Activated CD8-positive, alpha-beta memory T cell treated with anti-CD3 and anti-CD28 coated beads for 4 hours (primary cell): ENCODE measurements around the gene RHBG.

Experiments used
- DNase-seq, 2 donors: peaks; one replicate each; pipeline ENCODE4 v3.0.0-alpha.2; 2020; ENCODE audit warnings: low read depth in 2 of 2

Gene RHBG

DNA sequence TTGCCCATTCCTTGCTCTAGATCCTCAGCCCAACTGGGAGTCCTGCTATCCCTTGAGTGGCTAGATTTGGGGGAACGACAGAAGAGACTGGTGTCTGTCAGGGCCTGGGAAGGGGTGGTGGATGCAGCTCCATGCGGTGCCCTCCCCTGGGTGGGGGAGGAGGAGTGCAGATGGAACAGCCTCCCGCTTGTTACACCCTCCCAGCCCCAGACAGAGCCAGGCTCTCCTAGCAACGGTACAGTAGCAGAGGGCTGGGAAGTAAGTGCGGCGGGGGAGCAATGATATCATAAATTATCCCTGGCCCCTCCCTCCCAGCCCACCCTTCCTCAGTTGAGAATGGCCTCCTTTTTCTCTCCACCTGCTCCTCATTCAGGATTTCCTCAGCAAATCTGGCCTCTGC is 37.2 kb downstream of the RHBG start:
- no peak for DNase-seq

DNA sequence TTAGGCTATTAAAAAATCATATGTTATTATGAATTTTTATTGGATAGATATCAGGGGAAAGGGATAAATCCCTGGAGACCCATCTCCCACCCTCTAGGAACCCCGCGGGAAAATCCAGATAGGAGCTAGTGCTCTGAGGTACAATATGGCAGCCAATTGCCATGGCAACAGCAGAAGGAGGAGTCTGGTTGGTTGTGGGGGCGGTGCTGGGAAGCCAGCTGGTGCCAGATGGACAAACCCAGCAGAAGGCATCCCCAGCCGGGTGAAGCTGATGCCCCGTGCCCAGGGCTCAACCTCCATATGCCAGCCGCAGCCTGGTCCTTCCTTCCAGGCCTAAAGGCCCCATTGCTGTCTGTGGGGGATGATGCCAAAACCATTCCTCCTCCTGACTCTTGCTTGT is 38.3 kb downstream of the RHBG start:
- DNase-seq = no peak

DNA sequence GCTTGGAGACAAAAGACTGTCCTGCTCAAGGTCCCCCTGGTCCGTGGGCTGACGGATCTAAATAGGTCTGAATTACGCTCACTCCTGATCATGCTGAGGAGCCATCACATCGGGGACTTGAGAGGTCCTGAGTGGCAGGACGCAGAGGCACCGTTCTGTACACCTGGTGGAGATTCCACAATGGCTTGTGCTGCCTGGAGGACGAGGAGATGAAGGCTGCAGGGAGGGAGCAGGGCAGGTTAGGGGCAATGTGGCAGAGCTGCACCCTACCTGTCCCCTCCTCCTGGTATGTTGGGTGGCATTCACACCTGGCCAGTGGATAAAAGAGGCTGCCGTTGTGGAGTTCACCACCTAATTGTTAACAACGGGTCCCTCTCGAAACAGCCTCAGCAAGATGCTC is 38.7 kb downstream of the RHBG start:
- DNase-seq = no peak

DNA sequence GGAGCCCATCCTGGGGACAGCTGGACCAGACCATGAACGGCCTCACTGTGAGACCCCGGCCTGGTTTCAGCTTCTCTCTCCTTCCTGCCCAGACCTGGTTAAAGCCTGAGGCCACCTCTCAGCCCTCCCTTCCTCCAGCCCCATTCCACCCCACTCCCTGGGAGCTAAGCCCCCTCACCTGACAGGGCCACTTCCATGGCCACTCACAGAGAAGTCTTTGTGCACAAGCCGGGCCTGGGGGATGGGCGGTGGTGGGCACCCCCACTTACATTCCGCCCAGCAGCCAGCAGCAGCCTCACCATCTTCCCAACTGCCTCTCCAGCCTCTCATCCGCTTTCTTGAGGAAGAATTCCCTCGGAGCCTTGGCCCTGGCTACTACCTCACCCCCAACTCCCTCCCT is 40.4 kb downstream of the RHBG start:
- no peak for DNase-seq

DNA sequence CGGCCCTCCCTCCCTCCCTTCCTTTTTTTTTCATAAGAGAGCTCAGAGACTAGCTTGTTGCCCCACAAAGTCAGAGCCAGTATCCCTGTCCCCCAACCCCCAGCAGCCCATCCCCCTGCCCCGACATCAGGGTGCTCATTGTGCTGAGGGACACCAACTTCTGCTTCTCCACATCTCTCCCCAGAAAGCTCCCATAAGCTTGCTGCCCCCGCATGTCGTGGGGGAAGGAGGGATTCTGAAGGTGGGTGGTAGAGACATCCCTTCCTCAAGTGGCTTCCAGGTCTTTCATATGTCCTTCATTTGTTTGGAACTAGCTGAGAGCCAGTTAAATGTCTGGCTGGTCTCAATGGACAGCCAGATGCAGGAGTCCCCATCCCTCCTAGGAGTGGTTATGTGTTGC is 41.2 kb downstream of the RHBG start:
- DNase-seq = no peak

DNA sequence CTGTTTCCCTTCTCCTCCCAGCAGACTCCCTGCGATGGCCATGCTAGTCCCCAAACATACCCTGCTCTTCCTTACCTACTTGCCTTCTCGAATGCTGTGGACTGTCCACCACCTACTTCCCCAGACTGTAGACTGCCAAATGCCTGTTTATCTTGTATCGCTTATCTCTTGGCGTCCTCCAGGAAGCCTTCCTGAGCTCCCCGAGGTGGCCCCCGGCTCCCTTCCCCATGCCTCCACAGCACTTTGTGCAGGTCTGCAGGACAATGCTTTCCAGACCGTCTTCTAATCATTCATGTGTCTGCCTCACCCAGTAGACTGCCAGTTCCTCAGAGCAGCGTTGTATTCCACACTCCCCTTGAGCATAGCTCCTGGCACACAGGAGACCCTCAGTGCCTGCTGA is 41.7 kb downstream of the RHBG start:
- no peak for DNase-seq

DNA sequence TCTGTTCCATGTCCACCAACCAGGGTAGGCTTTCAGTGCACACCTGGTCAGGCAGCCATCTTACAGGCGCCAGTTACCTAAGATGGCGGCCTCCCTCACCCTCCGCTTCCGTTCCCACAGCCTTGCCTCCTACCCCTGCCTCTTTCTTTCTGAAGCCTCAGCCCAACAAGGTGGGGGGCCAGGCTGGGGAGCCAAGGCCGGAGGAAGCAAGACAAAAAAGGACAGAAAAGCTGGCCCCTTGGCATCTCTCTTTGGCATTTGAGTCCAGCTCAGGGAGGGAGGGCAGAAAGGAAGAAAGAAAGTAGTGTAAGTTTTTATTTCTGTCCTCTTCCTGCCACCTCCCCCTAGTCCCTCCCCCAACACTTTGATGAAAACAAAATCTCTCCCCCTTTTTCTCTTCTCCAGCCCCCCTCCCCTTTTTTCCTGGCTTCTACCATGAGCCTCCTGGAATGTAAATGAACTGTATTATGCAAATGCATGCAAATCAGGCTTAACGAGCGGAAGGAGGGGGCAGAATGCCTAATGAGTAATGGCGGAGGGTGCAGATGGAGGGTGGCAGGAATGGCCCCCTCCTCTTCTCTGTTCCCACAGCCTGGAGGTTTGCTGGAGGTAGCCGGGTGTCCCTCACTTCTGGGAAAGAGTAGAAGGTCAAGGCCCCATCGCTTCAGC is 43.8 kb downstream of the RHBG start:
- no peak for DNase-seq

DNA sequence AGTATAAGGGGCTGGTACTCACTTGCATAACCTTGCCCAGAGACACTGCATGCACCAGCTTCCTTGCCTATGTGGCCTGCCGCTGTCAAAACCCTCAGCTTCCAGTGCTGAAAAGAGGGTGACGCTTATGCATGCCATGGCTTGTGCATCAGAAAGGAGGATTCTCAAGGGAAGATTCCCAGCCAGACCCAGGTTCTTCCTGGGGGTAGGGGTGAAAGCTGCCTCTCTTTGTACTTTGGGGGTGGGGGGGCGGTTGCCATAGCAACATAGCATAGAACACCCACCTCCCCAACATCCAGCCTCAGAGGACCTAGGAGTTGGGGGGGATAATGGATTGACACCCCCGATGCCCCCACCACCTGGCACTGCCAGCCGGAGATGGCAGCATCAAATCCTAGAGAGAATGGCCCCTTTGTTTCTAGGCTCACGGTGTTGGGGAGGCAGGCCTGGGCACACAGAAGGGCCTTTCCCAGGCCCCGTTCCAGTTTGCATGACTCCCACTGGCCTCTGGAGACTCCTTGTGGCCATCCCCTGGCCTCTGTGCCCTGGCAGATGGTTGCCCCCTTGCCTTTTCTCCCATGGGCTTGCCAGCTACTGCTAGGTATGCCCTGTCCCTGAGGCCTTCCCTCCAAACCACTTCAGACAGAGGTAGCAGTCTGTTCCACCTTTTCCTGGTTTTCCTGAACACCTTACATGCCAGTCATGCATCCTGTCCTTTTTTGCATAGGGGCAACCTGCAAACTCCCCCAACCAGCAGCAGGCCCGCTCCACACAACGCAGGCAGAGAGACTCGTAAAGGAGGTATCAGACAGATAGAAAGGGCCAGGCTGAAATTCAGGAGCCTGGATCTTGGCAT is 44.6 kb downstream of the RHBG start:
- no peak for DNase-seq

DNA sequence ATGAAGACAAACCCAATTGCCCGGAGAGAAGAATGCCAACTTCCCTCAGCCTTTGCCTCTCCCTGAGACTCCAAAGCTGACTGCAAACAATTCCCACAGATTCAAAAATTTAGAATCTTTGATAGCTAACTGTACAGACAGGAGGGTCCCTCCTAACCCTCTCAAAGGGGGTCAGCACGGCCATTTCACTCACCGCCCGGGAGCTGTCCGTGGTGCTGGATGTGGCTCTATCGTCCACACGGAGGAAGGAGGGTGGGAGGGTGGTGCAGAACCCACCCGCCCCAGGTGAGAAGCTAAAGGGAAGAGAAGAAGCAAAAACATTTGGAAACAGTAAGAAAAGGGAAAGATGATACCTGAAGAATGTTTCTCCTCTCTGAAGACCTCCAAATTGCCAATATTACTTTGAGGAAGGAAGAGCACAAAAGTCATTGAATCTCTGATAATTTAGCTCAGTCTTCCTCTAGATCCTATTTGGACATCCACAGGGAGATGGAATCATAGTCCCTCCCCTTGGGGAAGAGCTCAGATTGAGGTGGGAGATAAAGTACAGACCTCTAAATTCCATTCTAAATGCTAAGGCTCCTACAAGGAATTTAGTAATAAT is 45.6 kb downstream of the RHBG start:
- DNase-seq = no peak

DNA sequence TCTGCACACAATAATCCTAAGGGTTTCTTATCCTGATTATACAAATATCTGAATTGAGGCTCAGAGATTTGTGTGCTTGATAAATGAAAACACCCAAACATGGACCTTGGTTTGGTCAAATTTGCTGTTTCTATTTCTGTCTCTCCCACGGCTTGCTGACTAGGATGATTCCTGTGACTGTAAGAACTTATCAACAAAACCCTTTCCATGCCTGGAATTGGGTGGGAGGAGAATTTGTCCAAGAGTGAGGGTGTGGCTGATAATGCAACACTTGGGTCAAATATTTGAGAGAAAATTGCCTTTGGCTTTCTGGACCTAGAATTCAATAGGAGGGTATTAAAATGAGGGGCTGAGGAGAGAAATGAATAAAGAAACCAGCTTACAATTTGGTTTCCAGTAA is 48.0 kb downstream of the RHBG start:
- DNase-seq = no peak

DNA sequence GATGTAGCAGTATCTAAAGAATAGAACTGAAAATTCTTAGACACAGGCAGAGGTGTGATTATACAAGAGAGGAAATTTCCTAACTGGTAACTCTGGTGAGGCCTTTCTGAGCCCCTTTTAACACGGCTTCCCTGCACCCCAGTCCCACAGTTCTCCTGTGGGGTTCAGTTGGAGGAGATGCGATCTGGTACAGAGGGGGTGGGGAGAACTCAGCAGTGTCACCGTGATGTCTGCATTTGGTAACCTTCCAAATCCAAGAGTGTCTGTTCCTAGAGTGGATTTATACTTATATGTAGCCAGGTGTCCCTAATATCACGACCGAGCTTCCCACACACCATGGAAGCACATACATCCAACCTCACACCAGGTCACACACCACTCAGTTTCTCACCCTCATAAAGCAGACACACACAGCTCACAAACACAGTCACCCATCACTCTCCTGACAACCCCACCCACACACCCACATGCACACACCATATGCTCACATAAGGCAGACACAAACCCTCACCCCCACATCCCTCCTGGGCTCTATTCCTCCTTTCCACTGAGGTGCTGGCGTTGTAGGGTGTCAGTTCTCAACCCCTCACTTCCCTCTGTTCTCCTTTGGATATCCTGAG is 48.5 kb downstream of the RHBG start:
- no peak for DNase-seq

DNA sequence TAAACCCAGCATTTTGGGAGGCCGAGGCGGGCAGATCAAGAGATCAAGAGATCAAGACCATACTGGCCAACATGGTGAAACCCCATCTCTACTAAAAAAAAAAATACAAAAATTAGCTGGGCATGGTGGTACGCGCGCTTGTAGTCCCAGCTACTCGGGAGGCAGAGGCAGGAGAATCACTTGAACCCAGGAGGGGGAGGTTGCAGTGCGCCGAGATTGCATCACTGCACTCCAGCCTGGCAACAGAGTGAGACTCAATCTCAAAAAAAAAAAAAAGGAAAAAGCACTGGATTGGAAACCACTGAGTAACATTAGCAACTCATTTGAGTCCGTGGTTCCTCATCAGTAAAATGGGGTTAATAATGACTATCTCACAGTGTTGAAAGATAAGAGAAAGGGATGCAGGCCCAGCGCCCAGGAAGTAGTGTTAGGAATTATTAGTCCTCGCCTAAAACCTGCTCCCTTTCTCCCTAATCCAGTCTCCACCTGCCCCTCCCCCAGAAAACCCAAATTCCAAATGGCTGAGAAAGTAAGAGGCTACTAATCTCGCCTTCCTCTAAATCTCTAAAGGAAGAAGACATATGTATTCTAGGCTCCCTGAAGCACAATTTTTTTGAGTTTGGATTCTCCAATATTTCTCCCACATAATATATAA is 49.5 kb downstream of the RHBG start:
- no peak for DNase-seq

DNA sequence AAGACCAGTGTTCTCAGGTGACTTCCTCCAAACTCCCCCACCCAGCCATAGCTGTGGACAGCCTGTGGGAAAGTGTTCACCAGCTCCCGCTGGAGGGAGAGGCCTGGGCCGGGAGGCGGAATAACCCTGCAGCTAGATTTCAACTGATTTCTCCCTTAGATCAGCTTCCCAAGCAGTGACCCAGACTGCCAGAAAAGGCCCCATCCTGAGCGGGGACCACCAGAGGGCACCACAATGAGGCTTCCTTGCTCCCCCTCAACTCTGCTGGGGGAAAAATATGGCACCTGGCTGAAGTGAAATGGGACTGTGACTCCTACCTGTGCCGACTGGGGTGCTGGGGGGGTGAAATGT is 50.8 kb downstream of the RHBG start:
- DNase-seq = peak; percentile 26 to 32

DNA sequence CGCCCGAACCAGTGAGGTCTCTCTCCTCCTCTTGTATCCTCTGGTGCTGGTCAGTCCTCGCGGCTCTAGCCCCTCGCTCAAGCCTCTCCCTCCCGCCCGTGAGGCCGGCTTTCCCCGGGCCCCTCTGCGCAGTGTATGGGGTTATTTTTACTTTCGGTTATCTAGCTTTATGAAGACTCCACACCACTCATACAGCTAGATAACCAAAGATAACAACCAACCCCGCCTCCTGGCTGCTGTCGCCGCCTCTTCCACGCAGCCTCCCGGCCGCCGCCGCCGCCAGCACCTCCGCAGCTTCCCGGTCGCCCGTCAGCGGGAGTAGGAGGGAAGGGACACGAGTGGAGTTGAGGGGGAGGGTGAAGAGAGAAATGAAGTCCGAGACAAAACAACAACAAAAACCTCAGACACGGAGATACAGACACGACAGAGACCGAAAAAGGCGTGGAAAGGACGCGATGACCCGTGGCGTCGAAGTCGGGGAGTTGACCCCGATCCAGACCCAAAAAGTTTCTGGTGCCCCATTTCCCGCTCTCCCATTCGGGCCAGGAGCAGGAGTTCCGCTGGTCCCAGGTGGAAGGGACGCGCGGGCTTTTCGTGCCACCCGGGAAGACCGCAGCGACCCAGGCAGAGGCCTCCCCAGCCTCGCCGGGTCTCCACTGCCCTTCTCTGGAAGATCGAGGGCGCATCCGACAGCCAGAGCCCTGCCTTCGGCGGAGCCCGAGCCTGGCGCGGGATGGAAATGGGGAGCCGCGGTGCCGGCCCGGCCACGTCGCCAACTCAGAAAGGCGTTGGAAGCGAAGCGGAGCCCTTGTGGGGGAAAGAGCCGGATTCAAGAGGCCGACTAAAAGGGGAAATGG is 51.4 kb downstream of the RHBG start:
- DNase-seq = peak in 1 of 2 donors; percentile 14

DNA sequence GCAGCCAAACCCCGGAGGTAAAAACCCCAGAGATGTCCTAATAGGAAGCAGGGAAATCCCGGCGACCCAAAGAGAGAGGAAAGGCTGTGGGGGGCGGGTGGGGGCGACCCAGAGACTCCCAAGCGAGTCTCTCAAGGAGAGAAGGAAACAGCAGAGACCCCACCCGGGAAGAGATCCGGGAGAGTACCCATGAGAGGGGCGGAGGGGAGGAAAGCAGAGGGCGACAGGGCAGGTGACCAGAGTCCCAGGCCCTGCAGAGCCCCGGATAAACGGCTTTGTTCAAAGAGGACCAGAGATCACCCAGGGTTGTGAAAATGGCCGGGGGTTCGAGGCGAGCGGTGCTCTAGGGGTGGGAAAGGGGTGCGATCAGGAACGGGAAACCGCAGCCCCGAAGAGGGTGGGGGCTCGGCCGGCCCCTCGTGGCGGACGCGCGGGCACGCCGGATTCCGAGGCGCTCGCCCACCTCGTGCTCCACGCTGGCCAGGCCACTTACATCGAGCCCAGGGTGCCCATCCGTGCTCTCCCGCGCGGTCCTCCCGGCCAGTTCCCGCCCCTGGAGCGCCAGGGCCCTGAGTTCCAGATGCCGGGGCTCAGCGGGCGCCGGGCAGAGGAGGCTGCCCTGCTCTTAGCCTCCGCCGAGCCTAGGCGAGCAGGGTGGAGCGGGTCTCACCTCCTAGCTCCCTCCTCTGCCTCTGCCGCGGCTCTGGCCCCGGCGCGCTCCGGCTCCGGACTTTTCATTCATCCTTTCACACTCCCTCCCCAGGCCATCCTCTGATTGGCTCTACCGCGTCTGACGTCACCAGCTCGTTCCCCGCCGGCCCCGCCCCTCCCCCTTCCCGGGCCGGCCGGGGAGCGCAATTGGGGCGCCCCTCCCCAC is 52.3 kb downstream of the RHBG start:
- DNase-seq = peak; percentile 32 to 45

DNA sequence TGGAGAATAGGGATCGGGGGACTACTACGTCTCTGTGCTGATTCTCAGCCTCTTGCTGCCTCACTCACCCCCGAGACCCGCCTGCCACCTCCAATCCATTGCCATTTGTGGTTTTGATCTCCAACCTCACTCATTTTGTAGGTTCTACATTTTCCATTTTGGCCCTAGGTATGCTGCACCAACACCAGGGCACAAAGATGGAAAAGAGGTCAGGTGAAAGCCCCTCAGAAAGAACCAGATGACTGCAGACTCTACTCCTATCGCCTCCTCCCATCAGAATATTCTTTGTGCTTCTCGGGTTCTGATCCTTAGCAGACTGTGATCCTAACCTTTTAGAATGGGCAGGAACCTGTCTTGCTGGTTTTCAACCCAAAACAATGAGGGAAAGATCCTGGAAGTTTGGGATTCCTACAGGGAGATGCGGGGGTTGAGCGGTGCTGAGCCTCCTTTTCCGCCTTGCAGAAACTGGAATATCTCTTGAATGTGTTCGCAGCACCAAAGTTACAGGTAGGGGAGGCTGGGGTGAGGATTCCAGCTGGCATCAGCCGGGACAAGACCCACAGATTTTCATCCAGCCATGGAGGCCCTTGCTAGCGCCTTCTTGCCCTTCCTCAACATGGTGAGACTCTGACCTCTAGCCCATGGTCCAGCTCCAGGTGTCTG is 53.1 kb downstream of the RHBG start:
- DNase-seq = no peak

DNA sequence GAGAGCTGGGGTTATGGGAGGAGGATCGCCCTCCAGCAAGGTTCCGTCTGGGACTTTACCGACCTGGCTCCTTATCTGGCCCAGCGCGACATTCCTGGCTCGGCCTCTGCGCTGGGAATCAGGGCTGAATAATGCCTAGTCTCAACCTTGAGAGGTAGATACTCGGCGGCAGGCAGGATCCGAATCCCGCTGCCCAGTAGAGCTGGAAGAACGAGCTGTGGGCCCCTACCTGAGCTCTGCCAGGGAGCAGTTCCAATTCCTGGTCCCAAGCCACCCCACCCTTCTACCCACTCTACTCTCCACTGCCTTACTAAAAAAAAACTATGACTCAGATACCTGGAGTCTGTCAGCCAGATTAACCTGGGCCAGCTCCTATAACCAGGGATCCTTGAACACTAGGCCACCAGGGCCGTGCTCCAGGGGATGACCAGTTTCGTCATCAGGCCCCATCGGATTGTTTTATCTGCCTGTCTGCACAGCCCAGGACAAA is 53.6 kb downstream of the RHBG start:
- DNase-seq = no peak

DNA sequence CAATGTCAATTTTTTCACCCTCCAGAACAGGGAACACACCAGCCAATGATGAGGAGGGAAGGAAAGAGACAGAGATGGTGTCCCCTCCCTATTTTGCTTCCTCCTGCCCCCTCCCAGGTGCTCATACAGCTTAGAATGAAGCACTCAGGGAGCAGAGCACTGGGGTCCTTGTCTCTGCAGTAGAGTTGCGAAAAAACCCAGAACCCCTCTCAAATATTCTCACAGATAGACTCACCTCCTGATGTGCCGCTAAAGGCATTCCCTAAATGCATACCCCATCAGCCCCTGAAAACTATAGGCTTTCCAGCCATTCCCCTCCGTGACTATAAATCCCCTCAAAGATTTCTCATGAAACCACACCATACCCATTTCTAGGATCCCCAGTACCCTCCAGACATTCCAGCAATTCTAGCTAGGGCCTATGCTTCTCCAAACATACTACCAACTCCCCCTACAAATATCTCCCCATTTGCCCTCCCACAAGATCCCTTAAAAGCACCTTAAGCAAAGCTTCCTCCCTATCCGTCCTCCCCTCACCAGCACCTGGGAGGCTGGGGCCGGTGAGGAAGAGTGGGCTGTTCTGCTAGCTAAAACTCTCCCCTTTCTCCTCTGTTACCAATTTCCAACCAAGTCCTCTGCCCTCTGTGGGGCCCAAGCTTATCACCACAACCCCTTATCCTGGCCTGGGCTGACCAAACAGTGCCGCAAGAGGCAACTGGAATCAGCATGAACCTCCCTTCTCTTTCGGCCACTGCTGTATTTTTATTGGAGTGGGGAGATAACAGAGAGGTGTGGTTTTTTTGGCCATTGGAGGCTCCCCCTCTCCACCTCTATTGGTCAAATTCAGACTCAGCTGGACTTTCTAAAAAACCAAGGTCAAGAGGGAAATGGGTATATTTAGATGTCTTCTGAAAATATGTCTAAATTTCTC is 54.7 kb downstream of the RHBG start:
- no peak for DNase-seq
